Measurements from ENCODE around the gene PSMD1.

PSMD1 gene

DNA sequence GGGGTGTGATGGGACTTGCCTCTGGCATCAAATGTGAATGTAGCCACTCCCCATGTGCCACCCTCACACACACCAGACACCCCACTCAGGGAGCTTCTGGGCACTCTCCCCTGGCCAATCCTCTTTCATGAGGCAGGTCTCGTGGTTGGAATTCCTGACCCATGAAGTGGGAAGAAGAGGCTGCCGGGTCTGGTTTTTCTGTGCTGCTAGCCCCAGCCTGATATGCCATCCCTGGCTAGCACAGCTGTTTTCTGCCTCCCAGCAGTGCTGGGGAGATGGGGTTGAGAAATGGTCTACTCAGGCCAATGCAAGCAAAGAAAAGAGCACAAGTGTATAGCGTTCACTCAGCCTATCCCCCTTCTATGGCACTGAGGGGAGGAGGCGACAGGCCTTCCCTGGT, 20.5 kb upstream of the PSMD1 start:
- DNase-seq: no peak

DNA sequence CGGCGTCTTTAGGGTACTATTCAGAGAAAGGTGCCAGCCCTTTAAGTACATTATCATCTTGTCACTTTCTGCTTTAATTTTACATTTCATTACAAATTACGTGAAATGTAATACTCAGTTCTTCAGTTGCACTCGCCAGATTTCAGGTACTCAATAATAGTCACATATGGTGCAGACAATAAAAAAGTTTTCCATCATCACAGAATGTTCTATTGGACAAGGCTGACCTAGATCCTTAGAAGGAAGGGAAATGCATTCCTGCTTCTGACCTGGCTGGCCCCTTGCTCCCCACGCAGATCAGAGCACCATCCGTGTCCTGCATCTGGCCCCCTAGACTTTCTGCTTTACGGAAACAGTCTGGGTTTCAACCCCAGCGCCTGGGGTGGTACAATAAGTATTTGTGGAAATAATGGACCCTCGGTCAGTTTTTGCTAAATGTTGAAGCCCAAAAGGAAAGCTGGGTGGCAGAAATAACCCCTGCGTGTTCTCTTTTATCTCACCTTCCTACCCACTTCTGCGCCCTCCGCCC, 20.0 kb upstream of the PSMD1 start:
- no peak for DNase-seq

DNA sequence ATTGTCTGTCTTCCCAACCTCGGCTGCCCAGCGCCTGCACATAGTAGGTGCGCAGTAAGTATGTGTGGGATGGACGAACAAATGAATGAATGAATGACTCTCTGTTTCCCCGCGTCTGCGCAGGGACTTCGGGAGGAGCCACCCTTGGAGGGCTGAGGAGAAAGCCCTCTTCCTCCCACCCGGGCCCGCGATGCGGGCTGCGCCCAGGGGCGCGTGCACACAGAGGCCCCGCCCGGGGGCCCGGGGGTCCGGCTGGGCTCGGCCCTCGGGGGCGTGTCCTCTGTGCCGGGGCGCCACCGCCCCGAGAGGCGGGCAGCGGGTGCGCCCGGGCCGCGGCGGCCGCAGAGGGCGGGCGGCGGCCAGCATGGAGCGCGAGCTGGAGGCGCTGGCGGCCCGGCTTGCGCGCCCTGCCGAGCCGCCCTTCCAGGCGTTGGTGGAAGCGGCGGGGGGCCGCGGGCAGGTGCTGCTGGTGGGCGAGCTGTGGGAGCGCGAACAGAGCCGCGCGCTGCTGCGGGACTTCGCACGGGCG, 19.4 kb upstream of the PSMD1 start, which contains the start of gene C2orf72:
C2orf72 (plus strand) TSS at position 322 of the 529 bp plus-strand sequence; CDS start at position 365, 43 bp downstream.
- no peak for DNase-seq

DNA sequence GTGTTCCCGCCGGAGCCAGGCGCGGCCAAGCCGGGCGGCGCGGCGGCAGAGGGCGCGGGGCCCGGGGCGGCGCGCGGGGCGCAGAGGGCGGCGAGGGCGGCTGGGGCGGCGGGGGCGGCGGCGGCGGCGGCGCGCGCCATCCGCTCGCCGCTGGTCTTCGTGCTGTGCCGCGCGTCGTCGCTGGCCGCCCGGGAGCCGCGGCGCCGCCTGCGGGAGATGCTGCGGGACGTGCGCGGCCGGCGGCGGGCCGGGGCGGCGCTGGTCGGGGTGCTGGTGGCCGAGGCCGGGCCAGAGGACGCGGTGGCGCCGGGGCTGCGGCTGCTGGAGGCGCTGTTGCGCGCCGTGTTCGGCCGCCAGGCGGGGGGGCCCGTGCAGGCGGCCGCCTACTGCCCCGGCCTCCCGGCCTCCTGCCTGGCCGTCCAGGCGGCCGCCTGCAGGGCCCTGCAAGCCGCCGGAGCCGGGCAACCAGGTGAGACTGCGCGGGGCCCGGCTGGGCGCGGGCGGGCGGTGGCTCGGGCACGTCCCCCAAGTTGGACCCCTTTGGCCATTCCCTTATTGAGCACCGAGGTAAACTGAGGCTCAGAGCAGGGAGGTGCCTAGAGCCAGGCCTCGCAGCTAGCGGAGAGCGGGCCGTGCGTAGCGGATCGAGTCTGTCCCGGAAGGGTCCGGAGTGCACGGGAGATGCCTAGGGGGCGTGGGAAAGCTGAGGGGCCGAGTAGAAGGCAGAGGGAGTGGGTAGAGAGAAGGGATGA, 18.8 kb upstream of the PSMD1 start:
- no peak for DNase-seq

DNA sequence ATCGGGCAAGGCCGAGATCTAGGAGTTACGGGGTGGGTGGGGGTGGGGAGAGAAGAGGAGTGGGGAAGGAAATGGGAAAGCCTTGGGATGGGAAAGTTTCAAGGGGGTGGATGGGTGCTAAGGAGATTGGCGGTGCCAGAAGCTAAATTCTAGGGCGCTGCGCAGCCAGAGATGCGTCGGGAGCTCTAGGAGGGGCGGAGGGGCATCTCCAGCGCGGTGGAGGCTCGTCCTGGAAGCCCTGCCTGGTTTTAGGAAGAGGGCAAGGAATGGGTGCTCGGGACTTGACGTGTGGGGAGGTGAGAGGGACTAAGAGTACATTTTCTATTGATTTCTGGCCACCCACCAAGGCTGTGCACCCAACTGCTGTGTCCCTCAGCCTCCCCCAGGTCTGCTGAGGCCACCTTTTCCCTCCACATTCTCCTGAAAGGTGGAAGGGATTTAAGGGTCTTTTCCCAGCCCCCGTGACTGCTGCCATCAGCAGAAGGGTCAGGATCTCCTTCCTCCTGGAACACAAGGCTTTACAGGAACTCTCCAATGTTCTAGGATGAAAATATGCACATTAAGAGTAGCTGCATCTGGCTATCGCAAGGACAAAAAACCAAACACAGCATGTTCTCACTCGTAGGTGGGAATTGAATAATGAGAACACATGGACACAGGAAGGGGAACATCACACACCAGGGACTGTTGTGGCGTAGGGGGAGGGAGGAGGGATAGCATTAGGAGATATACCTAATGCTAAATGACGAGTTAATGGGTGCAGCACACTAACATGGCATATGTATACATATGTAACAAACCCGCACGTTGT, 18.0 kb upstream of the PSMD1 start:
- DNase-seq: no peak

DNA sequence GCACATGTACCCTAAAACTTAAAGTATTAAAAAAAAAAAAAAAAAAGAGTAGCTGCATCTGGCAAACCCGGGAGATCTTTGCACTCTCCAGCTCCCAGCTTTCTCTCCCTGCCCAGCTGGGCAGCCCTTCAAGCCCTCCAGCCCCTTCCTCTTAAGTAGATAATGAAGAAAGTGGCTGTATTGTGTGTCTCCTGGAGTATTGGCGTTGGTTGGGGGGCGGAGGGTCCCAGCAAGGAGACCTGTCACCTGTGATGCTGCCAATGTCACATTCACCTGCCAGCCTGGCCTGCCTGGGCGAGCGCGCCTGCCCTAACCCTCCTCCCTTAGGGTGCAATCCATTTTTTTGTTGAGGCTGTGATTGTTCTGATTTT, 17.4 kb upstream of the PSMD1 start:
- no peak for DNase-seq

DNA sequence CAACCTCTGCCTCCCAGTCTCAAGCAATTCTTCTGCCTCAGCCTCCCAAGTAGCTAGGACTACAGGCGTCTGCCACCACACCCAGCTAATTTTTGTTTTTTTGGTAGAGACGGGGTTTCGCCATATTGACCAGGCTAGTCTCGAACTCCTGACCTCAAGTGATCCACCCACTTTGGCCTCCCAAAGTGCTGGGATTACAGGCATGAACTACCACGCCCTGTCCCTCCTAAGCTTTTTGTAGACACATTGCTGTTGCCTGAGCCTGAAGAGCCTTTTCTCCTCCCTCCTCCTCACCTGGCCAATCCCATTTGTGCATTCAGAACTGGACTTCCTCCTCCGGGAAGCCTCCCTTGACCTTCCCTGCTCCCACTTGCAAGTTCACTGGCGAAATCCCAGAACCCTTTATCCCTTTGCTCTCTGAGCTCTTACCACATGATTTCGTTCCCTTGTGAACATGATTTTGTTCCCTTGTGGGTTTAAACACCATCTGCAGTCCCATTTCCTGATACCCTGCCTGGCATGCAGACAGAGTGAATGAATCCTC, 16.8 kb upstream of the PSMD1 start:
- no peak for DNase-seq

DNA sequence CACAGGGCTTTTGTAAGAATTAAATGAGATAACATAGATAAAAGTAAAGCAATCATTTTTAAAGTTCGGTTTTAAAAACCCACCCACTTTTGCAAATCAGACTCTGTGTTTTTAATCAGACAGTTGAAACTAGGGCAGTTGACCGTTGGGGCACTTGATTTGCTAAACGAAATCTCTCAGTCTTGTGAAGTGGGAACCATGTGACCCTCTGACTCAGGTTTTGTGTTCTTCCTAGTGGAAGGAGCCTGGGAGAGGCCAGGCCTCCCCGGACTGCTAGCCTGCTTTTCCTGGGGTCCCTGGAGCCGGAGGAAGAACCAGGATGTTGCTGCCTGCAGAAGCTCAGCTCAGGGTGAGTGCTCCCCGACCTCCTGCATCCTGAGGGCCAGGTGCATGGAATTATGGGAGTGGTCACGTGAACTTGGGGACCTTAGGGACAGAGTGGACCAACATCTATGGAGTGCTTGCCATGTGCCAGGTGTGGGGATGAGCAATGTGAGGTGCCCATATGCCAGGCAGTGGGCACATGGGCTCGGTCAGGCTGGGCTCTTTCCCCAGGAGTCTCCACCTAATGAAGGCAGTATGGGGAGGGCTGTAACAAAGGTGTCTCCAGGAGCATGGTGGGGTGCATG, 15.5 kb upstream of the PSMD1 start:
- no peak for DNase-seq

DNA sequence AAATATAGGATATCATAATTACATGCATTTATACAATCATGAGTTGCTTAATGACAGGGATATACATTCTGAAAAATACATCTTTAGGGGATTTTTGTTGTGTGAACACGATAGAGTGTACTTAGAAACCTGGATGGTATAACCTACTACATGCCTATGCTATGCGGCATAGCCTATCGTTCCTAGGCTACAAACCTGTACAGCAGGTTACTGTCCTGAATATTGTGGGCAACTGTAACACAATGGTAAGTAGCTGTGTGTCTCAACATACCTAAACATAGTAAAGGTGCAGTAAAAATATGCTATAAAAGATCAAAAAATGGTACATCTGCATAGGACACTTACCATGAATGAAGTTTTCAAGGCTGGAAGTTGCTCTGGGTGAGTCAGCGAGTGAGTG, 12.9 kb upstream of the PSMD1 start:
- DNase-seq: no peak

DNA sequence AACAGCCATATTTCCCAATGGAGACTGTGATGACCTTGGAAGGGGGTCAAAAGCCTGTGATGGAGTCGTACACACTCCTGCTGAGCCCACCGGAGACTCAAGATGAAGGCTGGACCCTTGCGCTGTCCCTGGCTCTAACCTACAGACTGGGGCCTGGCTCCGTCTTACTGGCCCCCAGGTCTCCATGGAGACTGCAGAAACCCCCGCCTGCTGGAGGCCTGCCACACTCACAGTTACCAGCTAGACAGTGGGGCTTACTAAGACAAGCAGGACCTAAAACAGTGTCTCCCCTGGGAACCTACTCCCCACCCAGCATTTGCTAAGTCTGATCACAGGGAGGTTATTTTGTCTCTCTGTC, 9.8 kb upstream of the PSMD1 start:
- DNase-seq: no peak

DNA sequence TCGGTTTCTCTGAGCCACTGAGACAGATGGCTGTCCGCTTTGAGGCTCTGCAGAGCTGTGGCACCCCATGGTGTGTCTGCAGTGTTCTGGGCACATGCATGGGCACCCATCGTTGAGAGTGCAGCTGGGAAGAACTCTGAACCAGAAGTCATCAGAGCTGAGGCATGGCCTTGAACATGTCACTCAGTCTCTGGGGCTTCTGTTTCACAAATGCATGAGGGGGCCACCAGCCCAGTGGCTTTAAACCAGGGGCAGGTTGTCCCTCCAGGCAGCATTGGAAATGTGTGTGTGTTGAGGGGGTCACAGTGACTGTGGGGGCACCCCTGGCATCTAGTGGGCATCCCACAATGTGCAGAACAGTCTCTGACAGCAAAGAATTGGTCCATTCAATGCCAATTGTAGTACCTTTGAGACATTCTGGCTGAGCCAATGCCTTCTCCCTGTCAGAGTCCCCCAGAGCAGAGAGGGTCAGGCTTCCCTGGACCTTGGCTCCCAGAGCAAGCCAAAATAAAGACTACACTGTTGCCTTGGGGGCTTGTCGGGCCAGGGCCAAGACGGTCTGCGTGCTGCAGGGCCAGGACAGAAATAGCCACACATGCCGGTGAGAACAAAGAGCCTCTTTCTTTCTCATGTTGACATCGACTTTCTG, 9.3 kb upstream of the PSMD1 start:
- DNase-seq: no peak

DNA sequence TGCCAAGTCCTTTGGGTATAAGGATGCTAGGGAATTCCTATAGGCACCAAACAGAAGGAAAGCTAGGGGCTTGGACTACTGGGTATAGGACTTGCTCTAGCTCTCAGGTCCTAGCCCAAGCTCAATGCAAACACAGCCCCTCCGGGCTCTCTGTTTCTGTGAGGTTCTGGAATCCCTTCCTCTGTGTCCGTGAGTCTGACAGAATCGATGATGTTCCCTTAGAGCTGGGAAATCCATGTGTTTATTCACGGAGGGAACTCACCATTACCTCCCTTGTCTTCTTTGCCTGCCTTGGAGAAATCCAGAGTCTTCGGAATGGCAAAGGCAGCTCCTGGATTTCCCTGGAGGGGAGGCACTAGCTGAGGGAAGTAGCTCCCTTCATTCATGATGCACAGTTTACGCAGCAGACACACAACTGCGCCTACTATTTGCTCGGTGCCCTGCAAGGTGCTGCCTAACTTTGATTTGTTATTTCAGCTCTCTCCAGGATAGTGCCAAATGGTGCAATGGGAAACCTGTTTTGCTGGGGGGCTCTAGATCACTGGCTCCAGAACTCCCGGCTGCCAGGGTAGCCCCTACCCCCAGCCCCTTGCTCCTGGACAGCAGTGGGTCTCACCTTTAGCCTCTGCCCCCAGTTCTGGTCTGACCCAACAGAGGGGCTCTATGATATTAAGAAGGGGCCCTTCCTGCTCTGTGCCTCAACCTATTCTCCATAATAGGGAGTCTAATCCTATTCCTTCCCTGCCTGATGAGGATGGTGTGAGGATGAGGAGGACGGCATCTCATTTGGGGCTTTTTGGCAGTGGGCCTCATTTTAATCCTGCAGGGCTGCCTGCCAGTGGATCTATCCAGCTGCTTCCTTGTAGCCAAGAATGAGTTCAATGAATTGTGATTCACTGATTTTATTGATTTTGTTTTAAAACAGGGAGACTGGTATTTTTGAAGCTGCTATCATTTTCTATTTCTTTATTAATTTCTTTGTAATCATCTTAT, 8.4 kb upstream of the PSMD1 start:
- DNase-seq: no peak

DNA sequence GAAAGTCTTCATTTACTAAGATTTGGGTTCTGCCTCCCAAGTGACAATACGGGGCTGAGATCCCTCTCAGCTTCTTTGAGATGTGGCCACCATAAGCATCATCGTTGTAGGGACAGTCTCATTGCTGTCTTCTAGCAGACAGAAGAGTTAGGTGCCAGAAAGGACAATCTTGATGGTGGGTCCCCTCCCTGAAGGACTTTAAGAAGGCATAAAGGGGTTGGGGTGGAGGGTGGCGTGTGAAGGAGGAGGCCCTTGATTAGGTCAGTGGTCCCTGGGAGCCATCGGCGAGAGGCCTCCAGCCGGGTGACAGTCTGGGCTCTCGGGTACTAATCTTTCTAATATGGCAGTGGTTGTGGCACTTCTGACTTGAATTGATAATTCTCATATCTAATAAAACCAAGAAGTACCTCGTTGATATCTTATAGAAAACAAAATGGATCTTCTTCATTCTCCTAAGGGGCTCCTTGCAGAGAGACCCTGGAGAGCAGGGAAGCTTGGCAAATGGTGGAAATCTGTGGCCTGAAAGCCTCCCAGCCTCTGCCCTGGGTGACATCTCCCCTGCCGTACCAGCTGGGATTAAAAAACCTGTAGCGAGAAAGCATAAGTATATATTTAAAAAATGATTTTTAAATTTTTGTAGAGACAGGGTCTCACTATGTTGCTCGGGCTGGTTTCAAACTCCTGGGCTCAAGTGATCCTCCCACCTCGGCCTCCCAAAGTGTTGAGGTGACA, 7.2 kb upstream of the PSMD1 start:
- DNase-seq: no peak

DNA sequence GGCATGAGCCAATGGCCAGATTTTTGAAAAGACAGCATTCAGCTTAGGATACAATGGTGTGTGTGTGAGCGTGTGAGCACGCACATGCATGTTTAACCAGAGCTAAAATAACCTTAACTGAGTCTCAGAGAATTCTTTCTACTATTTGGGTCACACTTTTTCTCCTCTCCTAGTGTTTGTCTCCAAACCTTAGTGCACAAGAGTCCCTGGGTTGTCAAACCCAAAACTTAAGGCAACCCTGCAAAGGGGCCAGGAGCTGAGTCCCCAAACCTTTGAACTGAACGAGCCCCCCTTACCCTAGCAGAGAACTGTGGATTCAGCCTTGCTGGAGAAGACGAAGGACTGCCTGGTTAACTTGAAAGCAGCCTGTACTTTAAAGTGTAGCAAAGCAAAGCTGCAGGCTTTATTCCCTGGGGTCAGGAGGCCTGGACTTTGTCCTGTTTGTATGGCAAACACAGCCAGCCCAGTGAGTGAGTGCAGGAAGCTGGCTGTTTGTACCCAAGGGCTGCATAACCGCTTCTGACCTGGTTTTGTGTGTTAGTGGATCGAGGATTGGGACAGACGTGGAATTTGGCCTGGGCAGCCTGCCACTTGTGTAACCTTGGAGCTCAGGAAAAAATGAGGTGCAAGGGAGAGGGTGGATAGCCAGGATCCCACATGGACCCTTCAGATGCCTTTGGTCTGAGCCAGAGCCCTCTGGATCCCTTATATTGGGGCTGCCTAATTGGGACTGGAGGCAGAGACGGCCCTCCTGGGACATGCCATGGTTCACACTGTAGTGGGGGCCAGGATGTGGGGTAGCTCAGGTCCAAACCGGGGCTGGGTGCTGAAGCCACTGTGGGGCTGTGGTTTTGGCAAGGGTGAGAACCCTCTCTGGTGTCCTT, 6.4 kb upstream of the PSMD1 start:
- no peak for DNase-seq

DNA sequence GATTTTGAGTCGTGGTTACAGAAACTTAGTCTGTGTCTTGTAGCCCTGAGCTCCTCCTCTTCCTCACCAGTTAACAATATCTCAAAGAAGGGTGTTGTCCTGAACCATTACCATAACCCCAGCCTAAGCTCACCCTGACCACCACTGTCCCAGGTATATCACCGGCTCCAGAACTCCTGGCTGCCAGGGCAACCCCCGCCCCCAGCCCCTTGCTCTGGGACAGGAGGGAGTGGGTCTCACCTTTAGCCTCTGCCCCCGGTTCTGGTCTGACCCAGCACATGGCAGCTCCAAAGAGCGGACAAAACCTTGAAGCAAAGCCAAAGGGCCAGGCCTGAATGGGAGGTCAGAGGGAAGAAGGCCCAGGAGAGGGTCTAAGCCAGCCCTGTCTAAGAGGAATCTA, 5.6 kb upstream of the PSMD1 start:
- no peak for DNase-seq

DNA sequence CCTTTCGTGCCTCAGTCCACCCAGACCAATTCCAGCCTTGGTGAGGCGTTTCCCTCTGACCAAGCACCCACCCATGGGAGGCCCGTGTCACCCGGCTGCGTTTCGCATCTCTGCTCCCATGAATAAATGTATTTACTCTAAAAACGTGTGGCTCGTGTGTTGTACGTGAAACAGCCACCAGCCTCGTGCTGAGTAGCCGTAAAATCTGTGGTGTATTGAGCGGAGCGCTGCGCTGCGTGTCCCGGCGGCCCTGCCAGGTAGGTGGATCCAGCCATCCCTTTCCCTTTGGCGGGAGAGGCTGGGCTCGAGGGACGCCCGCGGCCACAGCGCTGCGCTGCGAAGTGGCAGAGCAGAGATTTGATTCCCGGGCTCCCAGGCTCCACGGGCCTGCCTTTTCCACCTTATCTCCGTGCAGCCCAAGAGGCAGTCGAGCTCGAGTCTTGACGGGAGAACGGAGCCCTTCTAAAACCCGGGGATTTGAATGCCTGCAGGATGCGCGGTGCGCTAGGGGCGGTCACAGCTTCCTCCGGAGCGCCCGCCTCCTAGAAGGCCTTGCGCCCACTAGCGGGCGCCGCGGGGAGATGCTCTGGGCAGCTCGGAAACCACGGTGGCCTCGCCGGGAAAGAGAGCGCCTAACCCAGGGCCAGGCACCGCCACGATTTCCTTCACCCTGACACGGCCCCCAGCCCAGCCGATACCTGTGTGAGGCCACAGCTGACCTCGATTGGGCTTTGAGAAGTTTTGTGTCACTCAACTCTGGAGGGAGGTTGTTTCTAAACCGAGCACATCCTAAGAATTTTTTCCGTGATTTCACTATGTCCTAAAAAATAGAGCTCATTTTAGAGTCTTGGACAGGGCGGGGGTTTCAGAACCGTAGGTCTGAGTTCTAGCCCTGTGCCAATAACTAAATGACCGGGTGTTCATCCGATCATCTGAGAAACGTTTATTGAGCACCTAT, 3.9 kb upstream of the PSMD1 start:
- DNase-seq: peak; percentile 92

DNA sequence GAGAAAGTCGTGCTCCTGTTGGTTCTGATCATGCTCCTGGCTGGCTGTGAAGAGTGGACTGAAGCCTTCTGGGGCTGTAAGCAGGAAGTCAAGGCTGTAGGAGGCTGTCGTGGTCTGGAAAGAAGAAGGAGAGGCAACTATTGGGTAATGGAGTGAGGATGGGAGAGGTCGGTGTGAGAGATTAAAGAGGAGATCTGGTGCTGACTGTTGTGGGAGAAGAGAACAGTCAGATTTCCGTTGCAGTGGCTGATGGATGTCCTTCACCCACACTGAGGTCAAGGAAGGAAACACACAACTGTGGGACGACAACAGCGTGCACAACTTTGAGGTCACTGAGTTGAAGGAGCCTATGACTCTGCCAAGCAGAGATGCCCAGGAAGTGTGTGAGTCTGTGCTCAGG, 2.8 kb upstream of the PSMD1 start:
- DNase-seq: no peak

DNA sequence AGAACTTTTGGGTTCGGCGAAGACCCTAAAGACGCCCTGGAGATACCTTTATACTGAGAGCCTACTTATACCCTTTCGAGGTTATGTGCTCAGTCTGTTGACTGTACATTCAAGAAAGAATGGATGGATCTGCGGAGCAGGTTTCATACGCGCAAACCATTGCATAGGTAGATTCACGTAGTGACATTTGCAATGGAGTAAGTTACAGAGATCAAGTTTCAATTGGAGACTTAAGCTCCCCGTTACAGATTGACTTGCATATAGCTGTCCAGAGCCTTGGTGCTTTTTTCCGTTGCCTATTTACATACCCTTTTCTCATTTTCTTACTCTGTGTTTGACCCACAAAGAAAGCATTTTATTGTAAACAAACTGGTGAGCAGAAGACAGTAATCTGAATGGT, 923 bp downstream of the PSMD1 start:
- no peak for DNase-seq

Measured in activated CD4-positive, alpha-beta T cell treated with anti-CD3 and anti-CD28 coated beads, Interleukin-2, Interleukin-6, amounts not matched to agents 100 ng/mL and 50 ng/mL, durations not matched to agents 16 hours and 8 hours (primary cell).